Neural progenitor cell (in vitro differentiated cells): Measurements from ENCODE around the gene SDC4. TPM values are rescaled to one million over a fixed set of nuclear protein-coding genes. Genes with fewer than 3 reads are reported as not detected.

Source experiments
- DNase-seq: peaks from one replicate; pipeline ENCODE4 v3.0.0-alpha.2; 2016; ENCODE audit warnings: low spot score
- H2AFZ ChIP-seq: fragments of 200-600 bp; sonication (generic); replicated peaks from 2 replicates; pipeline ENCODE4 v1.6.1; 2016; ENCODE audit warnings: antibody characterized with exemption
- H3F3A ChIP-seq: fragments of 200-600 bp; sonication (generic); 2 replicates; pipeline ENCODE4 v1.6.1; 2016; ENCODE audit warnings: antibody characterized with exemption, low read depth
- H3K27ac ChIP-seq: fragments of 200-600 bp; sonication (generic); 2 replicates; pipeline ENCODE4 v1.5.1; 2016; ENCODE audit warnings: mild to moderate bottlenecking
- H3K27me3 ChIP-seq: fragments of 200-600 bp; sonication (generic); 2 replicates; pipeline ENCODE4 v1.6.1; 2016; ENCODE audit warnings: mild to moderate bottlenecking, moderate library complexity
- H3K36me3 ChIP-seq: fragments of 200-600 bp; sonication (generic); 2 replicates; pipeline ENCODE4 v1.5.1; 2016
- H3K4me1 ChIP-seq: fragments of 200-600 bp; sonication (generic); 2 replicates; pipeline ENCODE4 v1.6.1; 2016; ENCODE audit warnings: mixed run types
- H3K4me2 ChIP-seq: fragments of 200-600 bp; sonication (generic); 2 replicates; pipeline ENCODE4 v1.6.1; 2016
- H3K4me3 ChIP-seq: fragments of 200-600 bp; sonication (generic); 2 replicates; pipeline ENCODE4 v1.5.1; 2016
- H3K79me2 ChIP-seq: fragments of 200-600 bp; sonication (generic); 2 replicates; pipeline ENCODE4 v1.6.1; 2016; ENCODE audit warnings: low read depth
- H3K9ac ChIP-seq: fragments of 200-600 bp; sonication (generic); 2 replicates; pipeline ENCODE4 v1.6.1; 2016
- H3K9me3 ChIP-seq: fragments of 200-600 bp; sonication (generic); 2 replicates; pipeline ENCODE4 v1.5.1; 2016; ENCODE audit warnings: low read depth
- H4K20me1 ChIP-seq: fragments of 200-600 bp; sonication (generic); 2 replicates; pipeline ENCODE4 v1.6.1; 2016; ENCODE audit warnings: low read depth
- H3K27ac Mint-ChIP-seq: 3 replicates; pipeline ENCODE4 v1.8.0; 2021; ENCODE audit warnings: mixed read lengths
- H3K27me3 Mint-ChIP-seq: 2 replicates; pipeline ENCODE4 v1.8.0; 2022; ENCODE audit warnings: low read depth, mild to moderate bottlenecking, inconsistent platforms, moderate library complexity, mixed read lengths; ENCODE audit not compliant: insufficient read depth
- H3K36me3 Mint-ChIP-seq: 3 replicates; pipeline ENCODE4 v1.8.0; 2021; ENCODE audit warnings: mixed read lengths
- H3K4me1 Mint-ChIP-seq: 3 replicates; pipeline ENCODE4 v1.8.0; 2021; ENCODE audit warnings: mixed read lengths
- H3K4me3 Mint-ChIP-seq: 3 replicates; pipeline ENCODE4 v1.8.0; 2021; ENCODE audit warnings: mild to moderate bottlenecking, moderate library complexity, mixed read lengths
- H3K9me3 Mint-ChIP-seq: 3 replicates; pipeline ENCODE4 v1.8.0; 2020; ENCODE audit warnings: mixed read lengths
- EZH2 ChIP-seq: fragments of 200-600 bp; sonication (generic); IDR thresholded peaks from 2 replicates; pipeline ENCODE4 v1.6.1; 2017; ENCODE audit warnings: antibody characterized with exemption, mild to moderate bottlenecking, moderate library complexity
- EZH2phosphoT487 ChIP-seq: fragments of 200-600 bp; sonication (generic); IDR thresholded peaks from 2 replicates; pipeline ENCODE4 v1.6.1; 2017; ENCODE audit warnings: antibody characterized with exemption
- total RNA-seq: library from RNA; depleted of rRNA; stranded (reverse); fragments of >200 nt; gene quantifications from 2 replicates; pipeline ENCODE4 v1.2.3, GENCODE V29; 2015; ENCODE audit warnings: low replicate concordance
- TF ChIP-seq, protein P1 (sequence below): fragments of 200-600 bp; sonication (generic); IDR thresholded peaks from 2 replicates; pipeline ENCODE4 v1.5.1; 2017; ENCODE audit warnings: antibody characterized with exemption, mild to moderate bottlenecking

The SDC4 gene
- total RNA-seq, 1 donor from 2014 or later = 19.3 TPM

DNA sequence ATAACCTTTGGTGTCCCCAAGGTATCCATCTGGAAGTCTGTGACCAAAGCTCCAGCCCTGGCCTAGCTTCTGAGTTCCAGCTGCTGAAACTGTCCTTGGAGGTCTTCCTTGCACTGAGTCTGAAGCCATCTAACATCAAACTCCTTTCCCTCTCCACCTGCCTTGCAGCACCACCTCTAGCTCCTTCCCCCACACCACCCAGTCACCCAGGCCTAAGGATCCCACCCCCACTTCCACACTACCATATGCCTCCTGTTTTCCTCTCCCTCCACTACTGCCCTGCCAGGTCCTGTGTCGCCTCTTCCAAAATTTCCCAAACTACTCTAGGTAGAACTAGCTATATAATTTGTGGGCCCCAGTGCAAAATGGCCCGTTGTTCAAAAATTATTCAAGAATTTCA, 29.3 kb downstream of the SDC4 start:
- no peaks in the 10 kb centered on the region for H3K36me3 ChIP-seq
- H3K79me2 ChIP-seq = no peaks in the 10 kb centered on the region
- H4K20me1 ChIP-seq = no peaks in the 10 kb centered on the region
- peak overlapping the region; percentile 59 for H3K27ac Mint-ChIP-seq
- H2AFZ ChIP-seq = no peak overlapping the region
- H3K4me1 ChIP-seq = no peaks in the 10 kb centered on the region
- TF ChIP-seq, protein P1, sequence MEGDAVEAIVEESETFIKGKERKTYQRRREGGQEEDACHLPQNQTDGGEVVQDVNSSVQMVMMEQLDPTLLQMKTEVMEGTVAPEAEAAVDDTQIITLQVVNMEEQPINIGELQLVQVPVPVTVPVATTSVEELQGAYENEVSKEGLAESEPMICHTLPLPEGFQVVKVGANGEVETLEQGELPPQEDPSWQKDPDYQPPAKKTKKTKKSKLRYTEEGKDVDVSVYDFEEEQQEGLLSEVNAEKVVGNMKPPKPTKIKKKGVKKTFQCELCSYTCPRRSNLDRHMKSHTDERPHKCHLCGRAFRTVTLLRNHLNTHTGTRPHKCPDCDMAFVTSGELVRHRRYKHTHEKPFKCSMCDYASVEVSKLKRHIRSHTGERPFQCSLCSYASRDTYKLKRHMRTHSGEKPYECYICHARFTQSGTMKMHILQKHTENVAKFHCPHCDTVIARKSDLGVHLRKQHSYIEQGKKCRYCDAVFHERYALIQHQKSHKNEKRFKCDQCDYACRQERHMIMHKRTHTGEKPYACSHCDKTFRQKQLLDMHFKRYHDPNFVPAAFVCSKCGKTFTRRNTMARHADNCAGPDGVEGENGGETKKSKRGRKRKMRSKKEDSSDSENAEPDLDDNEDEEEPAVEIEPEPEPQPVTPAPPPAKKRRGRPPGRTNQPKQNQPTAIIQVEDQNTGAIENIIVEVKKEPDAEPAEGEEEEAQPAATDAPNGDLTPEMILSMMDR = no peak
- no peak for TF ChIP-seq EZH2phosphoT487
- TF ChIP-seq EZH2 = no peak
- no peak for DNase-seq
- no peaks in the 10 kb centered on the region for H3K4me1 Mint-ChIP-seq
- no peak overlapping the region for H3K4me2 ChIP-seq
- H3K27me3 ChIP-seq = no peaks in the 10 kb centered on the region
- no peak overlapping the region for H3K9ac ChIP-seq
- no peaks in the 10 kb centered on the region for H3K36me3 Mint-ChIP-seq
- H3F3A ChIP-seq = no peaks in the 10 kb centered on the region
- no peak overlapping the region for H3K27ac ChIP-seq
- H3K9me3 Mint-ChIP-seq = no peaks in the 10 kb centered on the region
- no peak overlapping the region for H3K4me3 Mint-ChIP-seq
- no peaks in the 10 kb centered on the region for H3K9me3 ChIP-seq
- H3K27me3 Mint-ChIP-seq = no peaks in the 10 kb centered on the region
- no peak overlapping the region for H3K4me3 ChIP-seq

GRCh38 chr20:45318386-45318939, 29.8 kb downstream of the SDC4 start:
- TF ChIP-seq EZH2phosphoT487 (no peak), EZH2 (no peak)
- TF ChIP-seq, protein P1 = no peak
- Histone ChIP-seq H4K20me1 (no peaks in the 10 kb centered on the region), H3F3A (no peaks in the 10 kb centered on the region), H3K4me3 (no peak overlapping the region), H3K9ac (no peak overlapping the region), H3K27ac (no peak overlapping the region), H2AFZ (no peak overlapping the region), H3K4me2 (no peak overlapping the region), H3K4me1 (no peaks in the 10 kb centered on the region), H3K79me2 (no peaks in the 10 kb centered on the region), H3K9me3 (no peaks in the 10 kb centered on the region), H3K27me3 (no peaks in the 10 kb centered on the region), H3K36me3 (no peaks in the 10 kb centered on the region)
- Mint-ChIP-seq H3K4me3 (no peak overlapping the region), H3K9me3 (no peaks in the 10 kb centered on the region), H3K36me3 (no peaks in the 10 kb centered on the region), H3K27ac (peak overlapping the region; percentile 76), H3K4me1 (no peaks in the 10 kb centered on the region), H3K27me3 (no peaks in the 10 kb centered on the region)
- DNase-seq = no peak

- H3F3A ChIP-seq = no peaks in the 10 kb centered on the region
- Mint-ChIP-seq H3K4me3 (no peak overlapping the region), H3K36me3 (no peaks in the 10 kb centered on the region), H3K4me1 (no peaks in the 10 kb centered on the region), H3K9me3 (no peaks in the 10 kb centered on the region), H3K27ac (no peak overlapping the region), H3K27me3 (no peaks in the 10 kb centered on the region)
- H3K9ac ChIP-seq = no peak overlapping the region
- H3K4me1 ChIP-seq = no peaks in the 10 kb centered on the region
- no peaks in the 10 kb centered on the region for H3K79me2 ChIP-seq
- no peak overlapping the region for H3K27ac ChIP-seq
- H3K9me3 ChIP-seq = no peaks in the 10 kb centered on the region
- no peak overlapping the region for H2AFZ ChIP-seq
- H3K27me3 ChIP-seq = no peaks in the 10 kb centered on the region
- no peak overlapping the region for H3K4me2 ChIP-seq
- no peaks in the 10 kb centered on the region for H4K20me1 ChIP-seq
- DNase-seq = no peak
- TF ChIP-seq EZH2phosphoT487 (no peak), EZH2 (no peak)
- TF ChIP-seq, protein P1 = no peak
- no peak overlapping the region for H3K4me3 ChIP-seq
- H3K36me3 ChIP-seq = no peaks in the 10 kb centered on the region
Observed at GRCh38 chr20:45317826-45318225, 30.4 kb downstream of the SDC4 start.
